Gastrocnemius medialis (tissue), 4 donors: ENCODE data around the gene ZNF384. TPM values are rescaled to one million over a fixed set of nuclear protein-coding genes. Genes with fewer than 3 reads are reported as not detected.

Experiments
- ATAC-seq, 2 donors: fragments of 150-250 bp; one replicate each; pipeline ENCODE4 v1.9.1; 2016
- DNase-seq, 2 donors: peaks; one replicate each; pipeline ENCODE4 v3.0.0-alpha.2; 2019
- H3K27ac ChIP-seq, 4 donors: fragments of 200-600 bp; sonication (generic); 1 replicate in 1 of 4; 2 replicates in 3 of 4; pipeline ENCODE4 v1.5.1; 2016 to 2018; ENCODE audit warnings: mild to moderate bottlenecking in 2 of 4, moderate library complexity in 1 of 4
- H3K27me3 ChIP-seq, 3 donors: fragments of 200-600 bp; sonication (generic) in 2 of 3; 1 replicate in 1 of 3; 2 replicates in 2 of 3; pipeline versions ENCODE4 v1.5.1 to v1.6.0; 2016 to 2019; ENCODE audit warnings: mild to moderate bottlenecking in 1 of 3, moderate library complexity in 1 of 3
- H3K36me3 ChIP-seq, 2 donors: fragments of 200-600 bp; sonication (generic) in 1 of 2; one replicate each; pipeline ENCODE4 v1.5.1; 2017 to 2018
- H3K4me1 ChIP-seq, 2 donors: fragments of 200-600 bp; sonication (generic) in 1 of 2; one replicate each; pipeline ENCODE4 v1.5.1; 2016 to 2017; ENCODE audit warnings: mild to moderate bottlenecking in 2 of 2
- H3K4me3 ChIP-seq, 4 donors: fragments of 200-600 bp; sonication (generic) in 3 of 4; 1 replicate in 1 of 4; 2 replicates in 3 of 4; pipeline ENCODE4 v1.5.1; 2016 to 2019; ENCODE audit warnings: mild to moderate bottlenecking in 2 of 4
- H3K9me3 ChIP-seq, 3 donors: fragments of 200-600 bp; sonication (generic) in 2 of 3; 1 replicate in 1 of 3; 2 replicates in 2 of 3; pipeline ENCODE4 v1.5.1; 2016 to 2019
- POLR2A ChIP-seq, 2 donors: fragments of 450-650 bp; IDR thresholded peaks; one replicate each; pipeline ENCODE4 v1.6.1; 2017; ENCODE audit warnings: antibody characterized with exemption in 2 of 2, mild to moderate bottlenecking in 2 of 2, moderate library complexity in 2 of 2
- in situ Hi-C, 4 donors: fragments of 200-750 bp; cut with MboI; loops; one replicate each; pipeline versions ENCODE4 v1.15.0 to v1.8.0; 2017; ENCODE audit warnings: low sequenced_read_pairs in 4 of 4
- intact Hi-C: fragments of 100-400 bp; cut with DNase I; formaldehyde crosslinking; loops from one replicate; pipeline ENCODE4 v1.15.1; 2023; ENCODE audit warnings: low total_unique reads
- total RNA-seq, 4 donors: library from RNA; depleted of rRNA; stranded (reverse); fragments of >200 nt; gene quantifications; one replicate each; pipeline versions ENCODE4 v1.1.0 to v1.2.3, GENCODE V29; 2016
- TF ChIP-seq, protein P1 (sequence below), 5 experiments: fragments of 450-650 bp in 3 of 5; fragments of 200-600 bp in 2 of 5; sonication (generic) in 2 of 5; IDR thresholded peaks in 4 of 5; conservative IDR thresholded peaks in 1 of 5; 1 replicate in 4 of 5; 2 replicates in 1 of 5; pipeline ENCODE4 v1.5.1; 2016 to 2019; ENCODE audit warnings: antibody characterized with exemption in 5 of 5, mild to moderate bottlenecking in 3 of 5, moderate library complexity in 3 of 5

ZNF384 gene
- total RNA-seq, 4 donors from 2014 or later = 22.4 to 35.3 (median 27.9) TPM

DNA sequence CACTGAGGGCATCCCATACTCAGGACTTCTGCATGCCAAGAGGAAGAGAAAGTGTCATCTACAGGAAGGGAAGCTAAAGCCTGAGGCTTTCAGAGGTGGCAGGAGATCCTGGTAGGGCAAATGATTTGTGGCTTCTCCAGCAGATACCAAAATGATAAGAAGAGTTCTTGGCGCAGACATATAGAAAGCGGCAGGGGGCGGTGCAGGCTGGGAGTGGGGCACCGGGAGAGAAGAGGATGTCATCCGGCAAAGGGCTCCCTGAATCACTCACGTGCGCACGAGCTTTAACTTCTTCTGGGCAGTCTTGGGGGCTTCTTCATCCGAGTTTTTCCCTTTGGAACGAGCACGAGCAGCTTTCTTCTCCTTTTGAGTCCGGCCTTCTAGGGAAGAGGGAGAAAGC is 36.8 kb downstream of the ZNF384 start:
- DNase-seq (no peak), ATAC-seq (no peak)
- in situ Hi-C loops = loop anchor here in 1 of 4 donors (10.0 kb wide), 1 partner anchor 52 kb away; the partner anchor contains the start of gene PIANP
- intact Hi-C loops = no loop called here
- peaks cover 4 to 86% of the 10 kb centered on the region in 2 donors for H3K36me3 ChIP-seq
- TF ChIP-seq, protein P1, sequence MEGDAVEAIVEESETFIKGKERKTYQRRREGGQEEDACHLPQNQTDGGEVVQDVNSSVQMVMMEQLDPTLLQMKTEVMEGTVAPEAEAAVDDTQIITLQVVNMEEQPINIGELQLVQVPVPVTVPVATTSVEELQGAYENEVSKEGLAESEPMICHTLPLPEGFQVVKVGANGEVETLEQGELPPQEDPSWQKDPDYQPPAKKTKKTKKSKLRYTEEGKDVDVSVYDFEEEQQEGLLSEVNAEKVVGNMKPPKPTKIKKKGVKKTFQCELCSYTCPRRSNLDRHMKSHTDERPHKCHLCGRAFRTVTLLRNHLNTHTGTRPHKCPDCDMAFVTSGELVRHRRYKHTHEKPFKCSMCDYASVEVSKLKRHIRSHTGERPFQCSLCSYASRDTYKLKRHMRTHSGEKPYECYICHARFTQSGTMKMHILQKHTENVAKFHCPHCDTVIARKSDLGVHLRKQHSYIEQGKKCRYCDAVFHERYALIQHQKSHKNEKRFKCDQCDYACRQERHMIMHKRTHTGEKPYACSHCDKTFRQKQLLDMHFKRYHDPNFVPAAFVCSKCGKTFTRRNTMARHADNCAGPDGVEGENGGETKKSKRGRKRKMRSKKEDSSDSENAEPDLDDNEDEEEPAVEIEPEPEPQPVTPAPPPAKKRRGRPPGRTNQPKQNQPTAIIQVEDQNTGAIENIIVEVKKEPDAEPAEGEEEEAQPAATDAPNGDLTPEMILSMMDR (IDR thresholded peaks at IDR 0.05 in 4 of 5, conservative IDR thresholded peaks at IDR 0.05 in 1 of 5) = no peak
- no peak for TF ChIP-seq POLR2A (IDR thresholded peaks at IDR 0.05)
- H3K4me3 ChIP-seq = no peak overlapping the region
- H3K27ac ChIP-seq = no peak overlapping the region
- H3K9me3 ChIP-seq = no peaks in the 10 kb centered on the region
- H3K27me3 ChIP-seq = no peaks in the 10 kb centered on the region
- H3K4me1 ChIP-seq = no peaks in the 10 kb centered on the region

DNA sequence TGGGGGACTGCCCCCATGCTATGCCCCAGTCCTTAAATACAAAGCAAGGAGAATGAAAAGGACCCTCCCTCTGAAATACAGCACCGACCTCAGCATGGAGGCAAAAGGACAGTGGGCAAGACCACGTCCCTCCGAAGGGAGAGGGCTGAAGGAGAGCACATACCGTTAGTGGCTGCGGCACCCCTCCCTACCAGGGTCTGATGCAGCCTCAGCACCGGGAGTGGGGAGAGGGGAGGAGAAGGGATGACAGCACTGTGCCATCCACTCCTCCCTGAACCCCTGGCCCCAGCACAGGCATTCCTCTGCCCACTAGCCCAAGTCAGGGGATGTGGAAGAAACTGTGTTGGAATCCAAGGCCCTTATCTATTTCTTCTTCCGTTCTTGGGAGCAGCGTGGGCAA is 38.3 kb downstream of the ZNF384 start:
- no peak for ATAC-seq
- in situ Hi-C loops (loop anchor here in 1 of 4 donors (10.0 kb wide), 1 partner anchor 54 kb away; the partner anchor contains the start of gene PIANP), intact Hi-C loops (no loop called here)
- H3K9me3 ChIP-seq = no peaks in the 10 kb centered on the region
- no peak for DNase-seq
- H3K4me1 ChIP-seq = peaks cover 0 to 6% of the 10 kb centered on the region in 2 donors
- TF ChIP-seq, protein P1 (IDR thresholded peaks at IDR 0.05 in 4 of 5, conservative IDR thresholded peaks at IDR 0.05 in 1 of 5) = no peak
- no peak for TF ChIP-seq POLR2A (IDR thresholded peaks at IDR 0.05)
- no peaks in the 10 kb centered on the region for H3K27me3 ChIP-seq
- no peak overlapping the region for H3K4me3 ChIP-seq
- no peak overlapping the region for H3K27ac ChIP-seq
- peaks cover 4 to 71% of the 10 kb centered on the region in 2 donors for H3K36me3 ChIP-seq

DNA sequence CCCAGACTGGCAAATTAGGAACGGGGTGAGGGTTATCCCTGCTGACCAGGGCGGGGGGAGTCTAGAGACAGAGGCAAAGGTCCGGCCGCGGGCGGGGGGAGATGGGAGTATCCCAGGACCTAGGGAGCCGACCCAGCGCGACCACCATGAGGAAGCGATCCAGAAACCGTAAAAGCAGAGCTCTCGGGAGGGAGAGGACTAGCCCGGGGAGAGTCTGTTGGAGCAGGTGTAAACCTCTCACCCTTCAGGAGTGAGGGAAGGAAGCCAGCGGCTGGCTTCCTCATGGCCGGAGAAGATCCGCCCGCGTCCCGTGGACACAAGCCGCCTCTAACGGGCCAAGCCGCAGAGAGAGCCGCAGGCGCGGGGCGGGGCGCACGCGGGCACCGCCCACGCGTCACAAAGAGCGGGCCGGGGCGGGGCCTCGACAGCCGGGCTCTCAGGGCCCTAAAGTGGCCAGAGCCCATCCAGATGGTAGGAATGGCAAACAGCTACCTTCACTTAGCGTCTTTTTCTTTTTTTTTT is 42.0 kb downstream of the ZNF384 start, which contains the start of gene ACRBP:
Gene ACRBP (minus strand): TSS at position 350 of the 522 bp plus-strand sequence. CDS start 66 bp downstream, at position 284.
- DNase-seq (peak; percentile 45 to 72), ATAC-seq (peak; percentile 77 to 85)
- H3K27me3 ChIP-seq = peaks cover 0 to 3% (median 0%) of the 10 kb centered on the region in 3 donors
- TF ChIP-seq, protein P1 (IDR thresholded peaks at IDR 0.05 in 4 of 5, conservative IDR thresholded peaks at IDR 0.05 in 1 of 5) = no peak
- TF ChIP-seq POLR2A (IDR thresholded peaks at IDR 0.05) = peak in 1 of 2 donors; percentile 29
- no peaks in the 10 kb centered on the region for H3K9me3 ChIP-seq
- peaks cover 0 to 35% of the 10 kb centered on the region in 2 donors for H3K36me3 ChIP-seq
- intact Hi-C loops = loop anchor here (2.0 kb wide), 1 partner anchor 30 kb away; no protein-coding TSS in a partner anchor
- in situ Hi-C loops = no loop called here
- H3K4me1 ChIP-seq = peaks cover 0 to 6% of the 10 kb centered on the region in 2 donors
- H3K4me3 ChIP-seq = peak within 1 kb of the TSS; percentile 49 to 63 (median 58)
- H3K27ac ChIP-seq = peak within 1 kb of the TSS; percentile 16 to 58 (median 54)

DNA sequence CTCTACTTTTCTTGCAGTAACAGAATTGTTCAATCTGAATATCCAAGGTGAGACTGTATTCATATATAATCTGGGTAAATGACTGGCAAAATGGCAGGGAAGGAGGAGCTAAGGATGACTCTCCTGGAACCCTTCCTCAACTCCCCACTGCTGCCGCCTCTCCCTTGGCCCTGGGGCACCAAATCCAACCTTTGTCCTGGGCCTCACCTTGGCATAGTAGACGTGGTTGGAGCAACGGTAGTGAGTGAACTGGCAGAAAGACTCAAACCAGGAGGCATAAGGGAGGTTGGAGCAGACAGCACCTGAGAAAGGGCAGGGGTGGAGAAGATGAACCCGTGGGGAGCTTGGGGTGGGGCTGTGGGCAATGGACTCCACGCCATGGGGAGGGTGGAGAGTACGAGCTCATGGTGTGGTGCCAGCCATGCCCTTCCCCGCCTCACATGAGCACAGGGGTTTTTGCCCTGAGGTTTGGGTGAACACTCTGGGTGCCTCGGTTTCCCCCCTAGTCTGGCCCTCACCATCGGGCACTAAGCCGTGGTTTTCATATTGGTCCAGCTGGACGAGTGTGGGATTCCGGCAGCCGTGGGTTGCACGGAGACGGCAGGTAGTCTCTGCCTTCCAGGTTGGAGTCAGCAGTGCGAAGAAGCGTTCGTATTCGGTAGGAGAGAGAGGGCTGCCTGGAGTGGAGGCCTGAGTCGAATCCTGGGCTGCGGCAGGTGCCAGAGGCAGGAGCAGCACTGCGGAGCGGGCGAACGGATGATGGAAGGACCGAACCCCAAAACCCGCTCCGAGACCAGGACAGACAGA is 42.7 kb downstream of the ZNF384 start:
- peak overlapping the region in 3 of 4 donors; percentile 16 to 57 (median 50) for H3K27ac ChIP-seq

More for the DNA sequence above, 42.7 kb downstream of the ZNF384 start:
- no peak for TF ChIP-seq POLR2A (IDR thresholded peaks at IDR 0.05)
- TF ChIP-seq, protein P1 (IDR thresholded peaks at IDR 0.05 in 4 of 5, conservative IDR thresholded peaks at IDR 0.05 in 1 of 5) = no peak
- intact Hi-C loops (loop anchor here (2.0 kb wide), 1 partner anchor 30 kb away; no protein-coding TSS in a partner anchor), in situ Hi-C loops (no loop called here)
- Histone ChIP-seq H3K27me3 (peaks cover 0 to 3% (median 0%) of the 10 kb centered on the region in 3 donors), H3K9me3 (no peaks in the 10 kb centered on the region), H3K4me1 (peaks cover 0 to 6% of the 10 kb centered on the region in 2 donors), H3K36me3 (peaks cover 0 to 29% of the 10 kb centered on the region in 2 donors), H3K4me3 (peak overlapping the region; percentile 49 to 63 (median 58))
- DNase-seq (no peak), ATAC-seq (peak in 1 of 2 donors; percentile 17)
